Ammon's horn (tissue), 1 donor: ENCODE data around the gene THBS2.
"Not testable (repeated sequence)": the region's sequence is repeated elsewhere in the genome, so short reads cannot be mapped to it uniquely, and the experiment has no call there.

ENCODE experiments used
- DNase-seq: peaks from one replicate; pipeline ENCODE4 v3.0.0-alpha.2; 2016; ENCODE audit warnings: low spot score

THBS2 gene

DNA sequence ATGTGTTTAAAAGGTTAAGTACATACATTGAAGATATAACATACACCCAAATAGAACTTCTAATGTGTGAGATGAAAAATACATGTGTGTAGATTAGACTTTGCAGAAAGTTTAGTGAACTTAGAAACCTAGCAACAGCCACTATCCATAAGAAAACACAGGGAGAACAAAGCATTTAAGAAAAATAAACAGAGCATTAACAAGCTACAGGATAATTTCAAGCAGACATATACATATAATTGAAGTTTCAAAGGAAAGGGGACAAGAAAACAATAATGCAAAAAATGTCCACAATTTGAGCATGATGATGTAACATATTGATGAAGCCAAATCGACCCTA, 18.2 kb upstream of the THBS2 start:
- DNase-seq, result no peak

DNA sequence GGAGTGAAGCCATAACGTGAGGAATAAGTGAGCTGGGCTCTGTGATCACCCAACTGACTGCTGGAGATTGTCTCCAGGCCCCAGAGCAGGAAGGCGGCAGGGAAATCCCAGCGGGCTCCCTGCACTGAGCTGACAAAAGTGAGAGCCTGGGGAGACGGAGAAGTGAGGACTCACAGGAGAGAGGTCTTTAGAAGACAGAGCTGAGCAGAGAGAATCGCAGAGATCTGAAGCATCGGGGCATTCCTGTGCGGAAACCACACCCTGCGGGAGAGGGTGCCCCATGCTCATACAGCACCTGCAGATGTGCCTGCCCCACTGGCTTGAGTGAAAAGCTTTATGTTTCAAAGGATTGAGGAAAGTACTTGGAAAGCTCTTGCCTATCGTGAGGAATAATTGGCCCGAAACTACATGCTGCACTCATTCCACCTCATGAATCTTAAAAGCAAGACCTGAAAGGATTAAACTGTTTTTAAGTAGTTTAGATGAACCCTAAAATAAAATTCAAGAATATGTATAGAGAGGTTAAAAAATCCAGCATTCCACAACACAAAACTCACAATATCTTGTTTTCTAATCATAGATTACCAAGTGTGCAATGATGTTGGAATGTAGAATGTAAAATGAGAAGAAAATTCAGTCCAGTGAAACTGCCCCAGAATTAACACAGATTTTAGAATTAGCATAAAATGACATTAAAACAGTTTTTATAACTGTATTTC, 17.7 kb upstream of the THBS2 start:
- no peak for DNase-seq

DNA sequence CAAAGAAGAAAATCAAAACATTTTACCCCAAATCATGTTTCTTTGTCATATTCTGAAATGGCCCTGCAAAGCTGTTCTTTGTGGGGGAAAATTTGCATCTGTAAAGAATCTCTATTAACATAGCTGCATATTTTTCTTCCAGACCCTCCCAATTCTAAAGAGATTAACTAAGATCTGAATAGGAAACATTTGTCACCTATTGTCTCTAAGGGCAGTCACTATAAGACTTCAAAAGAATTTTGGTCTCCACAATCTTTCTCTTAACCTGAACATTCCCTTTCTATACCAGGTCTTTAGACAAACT, 16.4 kb upstream of the THBS2 start:
- DNase-seq, result not testable (repeated sequence)

DNA sequence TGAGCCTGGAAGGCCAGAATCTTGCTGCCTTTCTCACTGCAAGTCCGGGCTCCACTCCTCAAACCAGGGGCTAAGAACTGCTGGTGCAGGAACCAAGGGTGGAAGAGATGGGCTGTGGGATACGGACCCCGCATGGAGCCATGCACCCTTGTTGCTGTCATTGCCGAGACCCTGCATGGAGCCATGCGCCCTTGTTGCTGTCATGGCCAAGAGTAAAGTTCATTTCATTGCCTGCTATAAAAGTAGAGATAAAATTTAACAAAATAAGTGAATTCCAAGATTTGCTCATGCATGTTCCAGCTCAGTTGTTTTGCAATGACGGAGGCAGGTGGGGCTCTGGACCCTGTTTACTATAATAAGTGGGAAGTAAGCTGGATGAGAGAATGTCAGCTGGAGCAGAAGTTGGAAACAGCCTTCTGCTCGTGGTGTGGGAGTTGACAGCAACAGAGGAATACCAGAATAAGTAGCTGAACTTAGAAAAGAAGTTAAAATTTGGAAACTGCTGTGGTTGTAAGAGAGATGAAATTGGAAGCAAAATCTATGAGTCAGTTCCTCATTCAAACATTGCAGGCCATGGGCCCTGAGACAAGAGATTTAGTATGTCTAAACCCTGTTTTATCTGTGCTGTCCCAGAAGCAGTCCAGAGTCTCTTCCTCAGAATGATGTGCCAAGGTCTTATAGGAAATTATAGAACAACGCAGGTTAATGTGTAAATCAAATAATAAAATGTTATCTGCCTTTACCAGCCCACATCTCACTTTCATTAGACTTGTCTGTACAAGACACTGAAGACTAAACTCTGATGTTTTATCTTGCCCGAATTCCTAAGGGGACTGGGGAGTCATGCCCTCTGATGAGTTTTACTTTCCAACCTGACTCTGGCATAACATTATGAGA, 15.8 kb upstream of the THBS2 start:
- no peak for DNase-seq

DNA sequence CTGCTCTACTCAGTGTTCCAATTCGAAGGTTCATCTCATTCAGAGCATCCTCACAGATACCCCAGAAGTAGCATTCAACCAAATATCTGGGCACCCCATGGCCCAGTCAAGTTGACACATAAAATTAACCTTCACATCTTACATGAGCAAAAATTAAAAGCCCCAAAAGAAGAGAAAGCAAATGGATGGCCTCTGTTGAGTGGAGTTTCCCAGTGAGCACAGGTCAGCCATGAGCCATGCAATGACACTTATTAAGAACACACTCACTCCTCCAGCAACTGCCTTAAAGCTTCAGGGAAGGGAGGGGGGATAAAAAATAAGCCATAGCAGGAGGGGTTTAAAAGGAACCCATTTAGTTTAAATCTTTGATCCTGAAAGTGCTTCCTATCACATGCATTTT, 14.6 kb upstream of the THBS2 start:
- DNase-seq, result no peak

DNA sequence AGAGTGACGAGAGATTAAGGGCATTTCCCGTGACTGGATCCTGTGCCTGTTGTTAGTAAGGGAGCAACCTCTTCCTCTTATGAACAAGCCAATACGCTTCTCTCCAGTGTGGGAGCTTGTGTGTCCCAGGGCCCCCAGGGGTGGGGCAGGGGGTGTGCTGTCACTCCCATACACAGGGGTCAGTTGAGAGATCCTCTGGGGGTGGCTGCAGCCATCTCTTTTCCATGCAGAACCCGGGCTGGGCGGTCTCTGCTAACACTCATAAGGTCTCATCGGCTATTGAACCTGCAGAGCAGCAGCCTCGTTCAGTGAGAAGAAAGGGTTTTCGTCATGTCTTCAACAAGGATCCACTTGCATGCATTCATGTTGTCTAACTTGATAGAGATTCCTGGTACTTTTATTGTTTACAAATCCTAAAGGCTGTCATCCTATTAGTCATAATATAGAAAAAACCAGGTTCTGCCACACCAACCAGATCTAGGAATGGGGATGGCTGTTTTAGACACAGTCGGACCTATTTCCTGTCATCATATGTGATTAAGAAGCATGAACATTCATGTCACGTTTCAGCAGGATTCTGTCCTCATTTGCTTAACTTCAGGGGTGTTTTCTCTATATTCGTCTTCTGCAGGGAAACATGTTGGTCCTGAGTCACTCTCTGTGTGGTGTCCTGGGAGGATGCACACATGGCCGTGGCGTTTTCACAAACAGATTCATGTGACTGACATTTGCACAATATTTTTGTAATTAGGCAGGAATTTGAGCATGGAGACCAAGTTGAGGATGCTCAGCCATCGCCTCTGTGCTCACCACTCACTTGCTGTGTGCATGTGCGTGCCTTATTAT, 13.3 kb upstream of the THBS2 start:
- no peak for DNase-seq

DNA sequence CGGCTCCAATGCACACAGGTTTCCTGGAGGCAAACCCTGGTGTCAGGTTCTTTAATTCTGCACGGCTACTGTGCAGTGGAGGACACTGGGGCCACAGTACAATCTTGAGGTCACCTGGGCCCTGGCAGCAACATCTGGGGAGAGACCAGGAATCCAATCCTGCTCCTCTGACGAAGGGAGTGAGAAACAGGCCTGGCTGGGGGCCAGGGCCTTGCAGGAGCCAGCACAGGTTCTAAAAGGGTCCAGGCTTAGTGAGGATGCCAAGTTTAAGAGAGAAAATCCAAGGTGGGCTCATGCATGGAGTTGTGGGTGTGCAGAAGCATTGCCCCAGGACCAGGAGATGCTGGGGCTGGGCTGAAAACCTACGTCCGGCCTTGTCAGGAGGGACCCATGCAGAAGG, 12.6 kb upstream of the THBS2 start:
- no peak for DNase-seq

DNA sequence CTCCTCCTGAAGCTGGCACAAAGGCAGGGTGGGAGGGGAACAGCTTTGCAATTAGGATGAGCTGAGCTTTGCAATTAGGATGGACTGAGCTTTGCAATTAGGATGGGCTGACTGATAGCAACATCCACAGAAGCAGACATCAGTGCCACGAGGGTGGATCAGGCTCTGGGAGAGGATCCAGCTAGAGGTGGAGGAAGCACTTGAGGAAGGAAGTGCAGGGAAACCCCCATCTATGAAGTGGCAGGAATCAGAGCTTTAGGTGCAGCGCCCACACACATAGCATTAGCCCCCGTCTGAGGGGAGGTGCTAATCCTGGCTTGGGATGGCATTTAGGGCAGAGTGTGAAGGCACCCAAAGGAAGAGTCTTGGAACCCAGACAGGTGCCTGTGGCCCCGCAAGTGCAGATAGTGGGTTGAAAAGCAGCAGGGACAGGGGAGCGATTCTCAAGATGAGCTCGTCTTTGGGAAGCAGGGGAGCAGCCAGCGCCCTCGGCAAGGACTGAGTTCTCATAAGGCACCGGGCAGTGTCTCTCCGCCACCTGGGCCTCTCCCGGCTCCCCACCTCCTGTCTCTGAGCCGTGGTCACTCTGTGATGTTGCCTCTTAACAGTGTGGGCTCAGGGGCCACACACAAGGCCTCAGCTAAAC, 12.0 kb upstream of the THBS2 start:
- no peak for DNase-seq

DNA sequence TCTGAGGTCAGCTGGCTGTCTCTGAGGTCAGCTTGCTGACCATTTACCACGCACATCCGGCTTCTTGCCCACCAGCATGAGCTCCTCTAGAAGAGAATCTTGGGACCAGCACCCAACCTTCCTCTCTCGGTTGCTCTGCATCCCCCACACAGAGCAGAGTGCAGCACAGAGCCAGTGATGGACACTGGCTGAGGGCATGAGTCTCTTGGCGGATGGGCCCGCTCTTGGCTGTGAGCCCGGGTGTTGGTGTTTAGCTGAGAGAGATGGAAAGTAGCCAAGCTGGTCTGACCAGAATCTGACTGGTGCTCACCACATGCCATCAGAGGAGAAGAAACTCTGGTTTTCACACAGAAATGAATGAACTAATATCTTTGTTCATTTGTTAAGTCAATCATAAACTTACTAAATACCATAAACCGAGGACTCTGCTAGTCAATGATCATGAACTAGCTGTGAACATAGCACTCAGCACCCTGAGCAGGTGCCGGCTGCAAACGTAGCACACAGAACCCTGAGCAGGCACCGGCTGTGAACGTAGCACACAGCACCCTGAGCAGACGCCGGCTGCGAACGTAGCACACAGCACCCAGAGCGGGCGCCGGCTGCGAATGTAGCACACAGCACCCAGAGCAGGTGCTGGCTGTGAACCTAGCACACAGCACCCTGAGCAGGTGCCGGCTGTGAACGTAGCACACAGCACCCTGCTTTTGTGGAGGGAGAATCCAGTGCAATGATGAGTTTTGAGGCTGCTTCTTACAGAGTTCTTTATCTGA, 10.4 kb upstream of the THBS2 start:
- DNase-seq, result peak; percentile 69

DNA sequence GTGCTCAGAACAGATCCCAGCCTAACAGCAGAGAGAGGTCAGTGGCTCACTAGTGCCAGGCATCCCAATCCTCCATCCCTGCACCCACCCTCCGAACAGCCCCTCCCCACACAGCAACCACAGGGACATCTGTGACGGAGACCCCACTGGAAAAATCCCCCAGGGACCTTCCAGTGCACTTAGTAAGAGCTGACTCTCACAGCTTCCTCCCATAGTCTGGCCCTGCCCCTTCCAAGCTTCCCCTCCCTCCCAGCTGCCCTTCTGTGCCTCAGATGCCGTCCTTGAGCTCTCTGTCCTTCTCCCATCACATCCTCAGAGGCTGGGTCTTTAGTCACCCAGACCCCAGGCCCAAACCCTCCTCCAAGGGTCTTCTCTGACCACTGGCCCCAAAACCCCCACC, 9.7 kb upstream of the THBS2 start:
- no peak for DNase-seq

DNA sequence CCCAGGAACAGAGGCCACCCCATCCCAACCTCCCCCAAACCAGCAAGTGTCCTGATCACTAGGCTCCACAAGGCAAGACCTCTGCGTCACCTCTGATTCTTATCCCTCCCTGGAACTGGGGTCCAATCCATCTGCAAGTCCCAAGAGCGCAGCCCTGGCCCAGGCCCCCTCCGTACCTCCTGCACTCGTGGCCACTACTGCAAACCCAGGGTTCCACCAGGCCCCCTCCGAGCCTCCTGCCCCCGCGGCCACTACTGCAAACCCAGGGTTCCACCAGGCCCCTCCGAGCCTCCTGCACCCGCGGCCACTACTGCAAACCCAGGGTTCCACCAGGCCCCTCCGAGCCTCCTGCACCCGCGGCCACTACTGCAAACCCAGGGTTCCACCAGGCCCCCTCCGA, 9.0 kb upstream of the THBS2 start:
- not testable (repeated sequence) for DNase-seq

DNA sequence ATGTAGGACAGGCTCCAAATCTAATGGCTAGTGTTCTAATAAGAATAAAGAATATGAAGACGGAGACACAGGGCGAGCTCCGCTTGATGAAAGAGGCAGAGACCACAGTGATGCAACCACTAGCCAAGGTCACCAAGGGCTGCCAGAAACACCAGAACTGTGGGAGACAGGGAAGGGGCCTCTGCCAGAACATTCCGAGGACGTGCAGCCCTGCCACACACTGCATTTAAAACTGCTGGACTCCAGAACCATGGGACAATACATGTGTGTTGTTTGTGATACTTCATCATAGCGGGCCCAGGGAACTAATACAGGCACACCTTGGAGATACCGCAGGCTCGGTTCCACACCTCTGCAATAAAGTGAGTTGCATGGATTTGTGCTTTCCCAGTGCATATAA, 2.9 kb upstream of the THBS2 start:
- DNase-seq, result no peak

DNA sequence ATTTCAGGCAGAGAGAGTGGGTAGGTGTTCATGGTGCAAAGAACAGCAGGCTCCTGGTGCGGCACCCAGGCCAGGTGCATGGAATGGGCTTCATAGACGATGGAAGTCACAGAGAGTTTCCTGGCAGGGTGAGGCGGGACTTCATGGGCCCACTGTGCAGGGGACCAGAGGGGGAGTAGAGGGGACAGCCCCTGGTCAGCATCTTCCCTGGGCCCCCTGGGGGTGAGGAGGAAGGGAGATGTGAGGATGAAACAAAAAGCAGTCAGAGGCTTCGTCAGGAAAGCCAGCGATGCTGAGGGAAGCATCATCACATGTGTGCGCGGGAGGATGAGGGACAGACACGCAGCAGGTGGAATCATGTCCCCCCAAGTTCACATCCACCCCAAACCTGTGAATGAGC, 2.4 kb upstream of the THBS2 start:
- no peak for DNase-seq

DNA sequence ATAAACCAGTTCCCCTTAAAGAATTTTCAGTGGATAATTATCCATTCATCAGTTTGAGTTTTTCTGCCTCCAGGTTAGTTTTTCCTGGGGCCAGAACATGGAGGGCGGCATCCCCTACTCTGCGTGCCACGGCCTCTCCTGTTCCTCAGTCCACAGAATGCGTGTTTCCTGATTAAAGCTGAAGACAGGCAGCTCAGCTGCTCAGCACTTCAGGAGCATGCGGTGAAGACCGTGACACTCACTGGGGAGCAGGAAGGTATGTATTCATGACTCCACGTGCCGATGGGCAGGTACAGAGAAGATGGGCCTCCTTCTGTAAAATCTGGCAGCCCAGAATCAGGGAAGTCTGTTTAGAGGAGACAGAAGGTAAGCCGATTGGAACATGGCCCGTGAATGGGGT, 2.0 kb upstream of the THBS2 start:
- DNase-seq, result no peak

DNA sequence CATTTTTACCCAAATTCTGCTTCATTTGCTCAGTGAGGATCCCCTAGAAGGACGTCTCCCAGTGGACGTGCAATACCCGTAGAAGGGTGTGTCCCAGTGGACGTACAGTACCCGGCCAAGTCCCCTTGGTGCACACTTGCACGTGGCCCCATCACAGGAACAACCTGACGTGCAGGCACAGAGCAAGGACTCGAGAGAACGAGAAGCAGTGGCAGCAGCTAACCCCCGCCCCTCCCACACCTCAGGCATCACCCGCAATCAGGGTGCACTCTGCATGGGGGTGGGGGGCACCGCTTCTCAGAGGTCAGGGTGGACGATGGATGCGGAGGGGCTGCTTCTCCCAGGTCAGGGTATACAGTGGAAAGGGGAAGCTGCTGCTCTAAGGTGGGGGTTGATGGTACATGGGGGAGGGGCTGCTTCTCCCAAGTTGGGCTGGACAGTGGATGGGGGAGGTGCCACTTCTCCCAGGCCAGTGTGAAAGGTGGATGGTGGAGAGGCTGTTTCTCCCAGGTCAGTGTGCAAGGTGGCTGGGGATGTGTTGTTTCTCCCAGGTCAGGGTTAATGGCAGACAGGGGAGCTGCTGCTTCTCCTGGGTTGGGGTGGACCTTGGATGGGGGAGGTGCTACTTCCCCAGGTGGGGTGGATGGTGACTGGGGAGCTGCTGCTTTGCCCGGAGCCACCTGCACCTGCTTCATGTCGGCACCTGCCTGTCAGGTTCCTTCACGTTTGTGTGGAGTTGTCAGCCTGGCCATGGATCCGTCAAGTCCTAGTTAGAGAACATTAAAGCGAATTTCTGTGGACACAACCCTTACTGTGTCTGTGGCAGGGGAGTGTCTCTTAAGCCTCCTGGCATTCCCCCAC, 1.0 kb upstream of the THBS2 start:
- DNase-seq, result no peak

DNA sequence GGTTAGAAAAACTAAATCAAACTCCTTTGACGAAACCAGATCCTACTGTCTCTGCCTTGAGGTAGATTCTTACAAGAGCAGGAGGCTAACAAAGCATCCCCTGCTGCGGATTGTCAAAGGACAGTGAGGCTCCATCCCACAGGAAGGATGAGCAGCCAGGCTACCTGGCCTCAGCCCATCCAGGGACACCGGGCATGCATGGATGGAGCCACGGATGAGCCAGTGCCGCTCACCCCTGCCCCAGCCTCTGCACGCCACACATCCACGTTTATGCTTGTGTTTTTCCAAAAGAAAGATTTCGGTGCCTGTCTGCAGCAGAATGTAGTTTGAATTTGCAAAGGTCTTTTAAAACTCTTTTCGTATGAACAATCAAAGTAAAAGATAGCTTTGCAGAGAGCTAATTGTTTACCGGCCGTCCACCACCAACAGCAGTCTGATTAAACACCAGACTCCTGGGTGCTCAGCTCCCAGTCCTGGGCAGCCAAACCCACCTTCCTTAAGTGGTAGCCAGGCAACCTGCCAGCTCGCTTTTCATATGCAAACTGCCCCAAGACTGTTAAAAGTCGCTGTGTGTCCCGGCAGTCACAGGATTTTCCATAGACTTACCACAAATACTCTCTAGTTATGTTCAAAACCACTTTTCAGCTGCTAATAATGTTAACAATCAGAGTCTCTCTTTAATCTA, 999 bp downstream of the THBS2 start:
- DNase-seq, result peak; percentile 76

DNA sequence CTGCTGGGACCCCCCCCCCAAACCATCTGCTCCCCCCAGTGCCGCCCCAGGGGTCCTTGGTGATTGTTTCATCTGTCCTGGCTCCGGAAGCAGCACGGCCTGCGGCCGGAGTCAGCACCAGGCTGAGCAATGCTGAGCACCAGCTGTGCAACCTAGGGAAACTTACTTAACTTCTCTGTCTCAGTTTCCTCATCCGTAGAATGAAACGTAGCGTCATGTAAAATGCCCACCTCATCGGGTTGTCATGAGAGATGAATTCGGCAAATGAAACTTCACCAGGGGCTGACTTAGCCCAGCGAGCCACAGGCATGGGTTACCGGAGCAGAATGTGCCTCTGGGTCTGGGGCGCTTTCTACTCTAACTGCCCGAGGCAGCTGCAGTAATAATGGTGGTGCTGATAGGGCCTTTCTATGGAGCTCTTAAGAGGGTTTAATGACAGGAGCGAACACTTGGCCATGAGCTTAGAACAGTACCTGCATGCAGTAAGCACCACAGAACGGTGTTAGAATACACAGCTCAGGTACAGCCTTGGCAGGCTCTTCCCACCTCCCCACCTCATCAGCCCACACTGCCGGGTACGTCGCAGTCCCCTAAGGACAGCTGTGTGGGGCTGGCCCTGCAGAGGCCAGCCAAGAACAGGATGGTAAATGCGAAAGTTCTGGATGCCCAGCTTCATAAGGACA, 1.7 kb downstream of the THBS2 start:
- no peak for DNase-seq

DNA sequence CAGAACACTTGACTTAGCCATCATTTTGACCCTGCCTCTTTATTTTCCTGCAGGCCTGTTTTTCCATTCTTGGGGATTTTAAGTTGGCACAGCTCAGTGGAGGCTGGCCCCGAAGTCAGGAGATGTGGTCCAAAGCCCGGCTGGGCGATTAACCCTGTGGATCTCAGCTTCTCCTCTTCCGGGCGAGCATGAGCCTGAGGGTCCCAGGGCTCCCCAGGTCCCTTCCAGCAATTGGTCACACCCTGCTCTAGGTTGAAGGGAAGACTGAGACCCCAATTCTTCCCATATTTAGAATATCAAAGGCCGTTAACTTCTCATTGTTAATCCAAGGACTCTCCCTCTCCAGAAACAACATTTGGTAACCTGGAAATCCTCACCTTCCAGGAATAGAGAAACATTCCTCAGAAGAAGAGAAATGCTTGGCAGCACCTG, 2.3 kb downstream of the THBS2 start:
- DNase-seq, result peak; percentile 50

DNA sequence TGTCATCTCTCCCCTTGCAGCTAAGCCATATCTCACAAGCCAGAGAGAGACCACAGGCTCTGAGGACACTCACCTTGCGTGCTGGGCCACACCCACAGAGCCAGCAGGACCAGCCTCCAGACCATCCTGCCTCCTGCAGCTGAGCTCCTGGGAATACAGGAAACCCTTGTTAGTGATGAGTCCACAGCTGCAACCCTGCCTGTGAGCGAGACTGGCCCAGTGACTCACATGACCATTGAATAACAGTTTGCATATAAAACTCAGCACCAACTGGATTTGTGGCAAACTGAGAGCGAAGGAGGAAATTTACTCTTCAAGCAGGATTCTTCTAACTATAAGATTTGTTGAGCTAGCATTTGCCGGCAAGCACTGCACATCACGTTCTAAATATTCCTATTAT, 3.0 kb downstream of the THBS2 start:
- peak; percentile 94 for DNase-seq
